ENCODE measurements around the gene PDIK1L. TPM values are rescaled to one million over a fixed set of nuclear protein-coding genes. Genes with fewer than 3 reads are reported as not detected.
A peak's percentile ranks its signal among the peaks of the same experiment; 100 is the strongest.

PDIK1L gene
- total RNA-seq, 4 donors from 2014 or later: 14.0 to 16.7 (median 14.4) TPM

GRCh38 chr1:26132834-26133167 lies 21.2 kb downstream of the PDIK1L start:
- TF ChIP-seq POLR2A (IDR thresholded peaks at IDR 0.05) (no peak), CTCF (IDR thresholded peaks at IDR 0.05) (no peak)
- DNase-seq (ENCODE audit: low spot score in 2 of 2): no peak
- WGBS, 2 donors: 87 to 88% methylated on average over 2 of the region's 2 CpGs
- H3K4me3 ChIP-seq (ENCODE audit: low read depth, poor library complexity, severe bottlenecking): no peak overlapping the region
- intact Hi-C loops (cut with DNase I; ENCODE audit: low total_unique reads): no loop called here

DNA sequence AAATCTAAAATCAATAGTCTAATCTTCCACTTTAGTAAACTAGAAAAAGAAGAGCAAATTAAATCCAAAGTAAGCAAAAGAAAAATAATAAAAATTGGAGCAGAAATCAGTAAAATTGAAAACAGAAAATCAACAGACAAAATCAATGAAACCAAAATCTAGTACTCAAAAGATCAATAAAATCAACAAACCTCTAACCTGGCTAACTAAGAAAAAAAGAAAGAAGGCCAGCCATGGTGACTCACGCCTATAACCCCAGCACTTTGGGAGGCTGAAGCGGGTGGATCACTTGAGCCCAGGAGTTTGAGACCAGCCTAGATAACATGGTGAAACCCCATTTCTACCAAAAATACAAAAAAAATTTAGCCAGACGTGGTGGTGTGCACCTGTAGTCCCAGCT lies 22.8 kb downstream of the PDIK1L start:
- no peak overlapping the region for H3K4me3 ChIP-seq (ENCODE audit: low read depth, poor library complexity, severe bottlenecking)
- intact Hi-C loops (cut with DNase I; ENCODE audit: low total_unique reads): no loop called here
- WGBS, 2 donors: 90 to 92% methylated on average over 3 of the region's 3 CpGs
- no peak for DNase-seq (ENCODE audit: low spot score in 2 of 2)
- TF ChIP-seq POLR2A (IDR thresholded peaks at IDR 0.05): no peak
- no peak for TF ChIP-seq CTCF (IDR thresholded peaks at IDR 0.05)

DNA sequence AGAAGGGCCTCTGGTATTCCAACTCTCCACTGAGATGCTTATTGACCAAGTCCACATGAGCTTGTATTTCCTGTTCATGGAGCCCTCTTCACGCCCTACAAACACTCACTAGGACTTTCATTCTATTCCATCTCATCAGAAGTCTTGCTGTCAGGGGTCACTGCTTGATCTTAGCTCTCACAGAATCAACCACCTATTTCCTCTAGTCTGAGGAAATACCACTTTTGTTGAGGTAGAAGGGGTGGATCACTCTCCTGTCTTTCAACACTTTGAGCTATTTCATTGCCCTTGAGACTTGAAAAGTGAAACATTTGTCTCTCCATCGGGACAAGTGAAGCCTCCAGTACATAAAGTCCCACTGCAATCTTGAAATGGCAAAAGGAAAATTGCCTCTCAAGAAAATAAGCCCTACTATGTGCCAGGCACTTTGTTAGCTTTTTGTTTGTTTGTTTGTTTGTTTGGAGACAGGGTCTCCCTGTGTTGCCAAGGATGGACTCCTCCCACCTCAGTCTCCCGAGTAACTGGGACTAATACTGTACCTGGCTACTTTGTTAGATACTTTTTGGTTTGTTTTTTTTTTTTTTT lies 27.4 kb downstream of the PDIK1L start:
- TF ChIP-seq POLR2A (IDR thresholded peaks at IDR 0.05) (no peak), CTCF (IDR thresholded peaks at IDR 0.05) (no peak)
- no peak overlapping the region for H3K4me3 ChIP-seq (ENCODE audit: low read depth, poor library complexity, severe bottlenecking)
- DNase-seq (ENCODE audit: low spot score in 2 of 2): no peak
- 74% methylated on average over 3 of the region's 3 CpGs for WGBS, 2 donors
- intact Hi-C loops (cut with DNase I; ENCODE audit: low total_unique reads): no loop called here

DNA sequence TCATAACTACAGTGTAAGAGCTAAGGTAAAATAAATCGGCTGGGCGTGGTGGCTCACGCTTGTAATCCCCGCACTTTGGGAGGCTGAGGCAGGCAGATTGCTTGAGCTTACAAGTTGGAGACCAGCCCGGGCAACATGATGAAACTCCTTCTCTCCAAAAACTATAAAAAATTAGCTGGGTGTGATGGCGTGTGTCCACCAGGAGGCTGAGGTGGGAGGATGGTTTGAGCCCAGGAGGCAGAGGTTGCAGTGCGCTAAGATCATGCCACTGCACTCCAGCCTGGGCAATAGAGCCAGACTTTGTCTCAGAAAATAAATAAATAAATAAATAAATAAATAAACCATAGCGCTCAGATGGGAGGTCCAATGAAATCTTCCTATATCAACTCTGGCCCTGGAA lies 30.5 kb downstream of the PDIK1L start:
- DNase-seq (ENCODE audit: low spot score in 2 of 2): no peak
- TF ChIP-seq CTCF (IDR thresholded peaks at IDR 0.05) (no peak), POLR2A (IDR thresholded peaks at IDR 0.05) (no peak)
- WGBS, 2 donors: 66% methylated on average over 8 of the region's 8 CpGs
- intact Hi-C loops (cut with DNase I; ENCODE audit: low total_unique reads): no loop called here
- no peak overlapping the region for H3K4me3 ChIP-seq (ENCODE audit: low read depth, poor library complexity, severe bottlenecking)

- intact Hi-C loops (cut with DNase I; ENCODE audit: low total_unique reads): loop anchor here (2.0 kb wide), 1 partner anchor 40 kb away; no protein-coding TSS in a partner anchor
- 27 to 30% methylated on average over 19 of the region's 19 CpGs for WGBS, 2 donors
- DNase-seq (ENCODE audit: low spot score in 2 of 2): peak; percentile 80 to 95
Observed at GRCh38 chr1:26145041-26145959, 33.7 kb downstream of the PDIK1L start.

More at GRCh38 chr1:26145041-26145959, 33.7 kb downstream of the PDIK1L start:
- TF ChIP-seq POLR2A (IDR thresholded peaks at IDR 0.05) (no peak), CTCF (IDR thresholded peaks at IDR 0.05) (peak in 1 of 3 donors; percentile 29)
- H3K4me3 ChIP-seq (ENCODE audit: low read depth, poor library complexity, severe bottlenecking): no peak overlapping the region
